ENCODE data around the gene CFAP74. TPM values are rescaled to one million over a fixed set of nuclear protein-coding genes. Genes with fewer than 3 reads are reported as not detected.

The CFAP74 gene
- total and polyA plus RNA-seq, 5 donors from 2014 or later: not detected

- Histone ChIP-seq H3K36me3 (ENCODE audit: control insufficient read depth, insufficient read depth, low read length) (no peaks in the 10 kb centered on the region), H3K27ac (ENCODE audit: insufficient read depth, low read length, poor library complexity, severe bottlenecking) (no peak within 1 kb of the TSS), H3K4me3 (ENCODE audit: low read depth, low read length) (no peak within 1 kb of the TSS), H3K9me3 (ENCODE audit: control insufficient read depth in 2 of 2, low read length in 2 of 2) (no peaks in the 10 kb centered on the region), H3K27me3 (ENCODE audit: control insufficient read depth, insufficient read depth, low read length) (no peaks in the 10 kb centered on the region), H3K4me1 (ENCODE audit: control insufficient read depth, insufficient read depth, low read length, poor library complexity, severe bottlenecking) (peaks cover 14% of the 10 kb centered on the region)
- H3K27ac Mint-ChIP-seq: peak within 1 kb of the TSS in 1 of 3 donors; percentile 7
- no peak for ATAC-seq (ENCODE audit: low read depth in 2 of 2)
- H3K36me3 Mint-ChIP-seq: no peaks in the 10 kb centered on the region
- no peak within 1 kb of the TSS for H3K4me3 Mint-ChIP-seq
- peaks cover 0 to 13% (median 5%) of the 10 kb centered on the region in 4 donors for H3K4me1 Mint-ChIP-seq
- H3K9me3 Mint-ChIP-seq: no peaks in the 10 kb centered on the region
- H3K27me3 Mint-ChIP-seq: peaks cover 9% of the 10 kb centered on the region
- DNase-seq: no peak
These were observed 88.5 kb downstream of the CFAP74 start, which contains the start of gene CALML6 for GRCh38 chr1:1914971-1915692. Gene CALML6 (plus strand): TSS chr1:1915260. CDS start chr1:1915281, 21 bp downstream.

GRCh38 chr1:1914101-1914970, 89.2 kb downstream of the CFAP74 start:
- no peak for ATAC-seq (ENCODE audit: low read depth in 2 of 2)
- Mint-ChIP-seq H3K9me3 (no peaks in the 10 kb centered on the region), H3K4me1 (peaks cover 0 to 15% (median 7%) of the 10 kb centered on the region in 4 donors), H3K27ac (no peak overlapping the region), H3K4me3 (no peak overlapping the region), H3K27me3 (peaks cover 6% of the 10 kb centered on the region), H3K36me3 (no peaks in the 10 kb centered on the region)
- Histone ChIP-seq H3K9me3 (ENCODE audit: control insufficient read depth in 2 of 2, low read length in 2 of 2) (no peaks in the 10 kb centered on the region), H3K4me1 (ENCODE audit: control insufficient read depth, insufficient read depth, low read length, poor library complexity, severe bottlenecking) (peaks cover 10% of the 10 kb centered on the region), H3K27ac (ENCODE audit: insufficient read depth, low read length, poor library complexity, severe bottlenecking) (no peak overlapping the region), H3K36me3 (ENCODE audit: control insufficient read depth, insufficient read depth, low read length) (no peaks in the 10 kb centered on the region), H3K27me3 (ENCODE audit: control insufficient read depth, insufficient read depth, low read length) (no peaks in the 10 kb centered on the region), H3K4me3 (ENCODE audit: low read depth, low read length) (no peak overlapping the region)
- DNase-seq: no peak

DNA sequence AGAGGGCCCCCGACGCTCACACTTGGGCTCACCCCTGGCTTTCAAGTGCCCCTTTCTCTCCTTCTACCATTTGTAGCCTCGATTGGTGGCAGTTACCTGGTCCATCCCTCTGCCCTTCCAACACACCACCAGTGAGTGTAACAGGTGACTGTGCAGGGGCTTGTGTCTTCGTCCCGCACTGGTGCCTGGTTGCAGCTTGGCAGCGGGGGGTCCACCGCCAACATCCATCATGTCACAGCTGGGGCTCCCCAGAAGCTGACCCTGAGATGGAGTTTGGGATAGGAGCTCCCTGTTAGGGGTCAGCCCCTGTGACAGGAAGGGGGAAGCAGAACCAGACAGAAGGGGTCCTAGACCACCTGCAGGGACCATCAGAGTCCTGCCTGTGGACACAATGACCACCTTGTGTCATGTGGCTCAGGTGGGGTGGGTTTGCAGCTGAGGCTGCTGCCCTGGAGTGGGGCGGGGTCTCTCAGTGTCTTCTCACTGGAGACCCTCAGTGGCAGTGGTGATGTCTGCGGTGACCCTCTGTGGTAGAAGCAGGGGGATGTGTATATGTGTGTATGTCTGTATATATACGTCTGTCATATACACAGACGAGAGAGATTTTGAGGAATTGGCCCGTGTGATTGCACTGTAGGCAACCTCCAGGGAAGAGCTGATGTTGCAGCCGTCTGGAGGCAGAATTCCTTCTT, 92.1 kb downstream of the CFAP74 start:
- peak overlapping the region; percentile 25 to 75 (median 45) for H3K4me3 Mint-ChIP-seq
- Histone ChIP-seq H3K27me3 (ENCODE audit: control insufficient read depth, insufficient read depth, low read length) (no peaks in the 10 kb centered on the region), H3K4me1 (ENCODE audit: control insufficient read depth, insufficient read depth, low read length, poor library complexity, severe bottlenecking) (peaks cover 9% of the 10 kb centered on the region), H3K27ac (ENCODE audit: insufficient read depth, low read length, poor library complexity, severe bottlenecking) (no peak overlapping the region), H3K4me3 (ENCODE audit: low read depth, low read length) (no peak overlapping the region), H3K9me3 (ENCODE audit: control insufficient read depth in 2 of 2, low read length in 2 of 2) (no peaks in the 10 kb centered on the region), H3K36me3 (ENCODE audit: control insufficient read depth, insufficient read depth, low read length) (no peaks in the 10 kb centered on the region)
- no peak for ATAC-seq (ENCODE audit: low read depth in 2 of 2)
- peak overlapping the region in 2 of 3 donors; percentile 20 to 72 for H3K27ac Mint-ChIP-seq
- no peaks in the 10 kb centered on the region for H3K36me3 Mint-ChIP-seq
- DNase-seq: no peak
- H3K4me1 Mint-ChIP-seq: peaks cover 0 to 13% (median 5%) of the 10 kb centered on the region in 4 donors
- H3K27me3 Mint-ChIP-seq: peaks cover 4% of the 10 kb centered on the region
- H3K9me3 Mint-ChIP-seq: no peaks in the 10 kb centered on the region

DNA sequence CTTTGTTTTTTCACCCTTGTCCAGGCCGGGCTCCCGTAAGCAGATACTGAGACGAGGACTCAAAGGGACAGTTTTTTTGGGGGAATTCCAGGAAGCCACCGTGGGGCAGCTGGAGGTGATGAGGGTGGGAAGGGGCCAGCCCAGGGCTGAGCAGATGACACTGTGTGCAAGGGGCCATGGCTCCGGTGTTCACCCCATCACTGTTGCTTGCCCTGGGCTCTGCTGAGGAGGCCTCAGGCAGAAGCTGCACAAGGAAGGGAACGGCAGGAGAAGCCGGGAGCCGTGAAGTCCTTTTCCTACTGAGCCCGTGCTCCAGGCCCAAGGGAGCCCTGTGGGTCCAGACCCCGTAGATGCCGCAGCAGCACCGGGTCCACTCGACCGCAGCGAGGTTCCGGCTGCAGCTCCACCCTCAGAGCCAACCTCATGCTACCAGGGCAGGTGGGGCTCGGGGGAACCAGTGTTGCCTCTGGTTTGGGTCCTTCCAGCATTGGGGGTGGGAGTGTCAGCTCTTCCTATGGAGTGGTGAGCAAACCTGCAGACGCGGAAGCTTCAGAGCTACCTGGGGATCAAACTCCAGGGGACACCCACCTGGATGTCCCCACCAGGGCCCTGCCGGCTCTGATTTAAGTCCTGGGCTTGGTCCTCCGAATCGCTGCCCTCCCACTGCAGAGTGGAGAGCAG, 92.8 kb downstream of the CFAP74 start:
- DNase-seq (no peak), ATAC-seq (ENCODE audit: low read depth in 2 of 2) (no peak)

DNA sequence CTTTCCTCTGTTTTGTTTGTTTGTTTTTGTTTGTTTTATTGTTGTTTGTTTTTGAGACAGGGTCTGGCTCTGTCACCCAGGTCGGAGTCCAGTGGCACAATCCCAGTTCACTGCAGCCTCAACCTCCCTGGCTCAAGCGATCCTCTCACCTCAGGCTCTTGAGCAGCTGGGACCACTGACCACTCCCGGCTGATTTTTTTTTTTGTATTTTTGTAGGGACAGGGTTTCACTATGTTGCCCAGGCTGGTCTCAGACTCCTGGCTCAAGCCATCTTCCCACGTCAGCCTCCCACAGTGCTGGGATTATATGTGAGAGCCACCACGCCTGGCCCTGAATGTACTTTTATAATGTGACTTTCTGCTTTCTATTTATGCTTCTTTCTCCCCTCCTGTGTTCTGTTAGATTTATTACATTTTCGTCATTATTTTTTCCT, 93.5 kb downstream of the CFAP74 start:
- Mint-ChIP-seq H3K9me3 (no peaks in the 10 kb centered on the region), H3K36me3 (no peaks in the 10 kb centered on the region), H3K27me3 (peaks cover 4% of the 10 kb centered on the region), H3K4me1 (peaks cover 0 to 20% (median 10%) of the 10 kb centered on the region in 4 donors), H3K27ac (peak overlapping the region; percentile 76 to 92 (median 89)), H3K4me3 (peak overlapping the region; percentile 87 to 94 (median 91))
- peaks cover 14% of the 10 kb centered on the region for H3K4me1 ChIP-seq (ENCODE audit: control insufficient read depth, insufficient read depth, low read length, poor library complexity, severe bottlenecking)
- no peaks in the 10 kb centered on the region for H3K36me3 ChIP-seq (ENCODE audit: control insufficient read depth, insufficient read depth, low read length)
- no peak overlapping the region for H3K4me3 ChIP-seq (ENCODE audit: low read depth, low read length)
- peak overlapping the region; percentile 78 for H3K27ac ChIP-seq (ENCODE audit: insufficient read depth, low read length, poor library complexity, severe bottlenecking)
- no peaks in the 10 kb centered on the region for H3K9me3 ChIP-seq (ENCODE audit: control insufficient read depth in 2 of 2, low read length in 2 of 2)
- ATAC-seq (ENCODE audit: low read depth in 2 of 2) (no peak), DNase-seq (no peak)
- H3K27me3 ChIP-seq (ENCODE audit: control insufficient read depth, insufficient read depth, low read length): no peaks in the 10 kb centered on the region

More for the DNA sequence above, 92.8 kb downstream of the CFAP74 start:
- H3K9me3 ChIP-seq (ENCODE audit: control insufficient read depth in 2 of 2, low read length in 2 of 2): no peaks in the 10 kb centered on the region
- no peaks in the 10 kb centered on the region for H3K36me3 Mint-ChIP-seq
- no peaks in the 10 kb centered on the region for H3K9me3 Mint-ChIP-seq
- peak overlapping the region in 2 of 3 donors; percentile 89 to 92 for H3K27ac Mint-ChIP-seq
- H3K27me3 Mint-ChIP-seq: peaks cover 4% of the 10 kb centered on the region
- peaks cover 14% of the 10 kb centered on the region for H3K4me1 ChIP-seq (ENCODE audit: control insufficient read depth, insufficient read depth, low read length, poor library complexity, severe bottlenecking)
- peak overlapping the region in 3 of 4 donors; percentile 87 to 93 (median 89) for H3K4me3 Mint-ChIP-seq
- no peaks in the 10 kb centered on the region for H3K27me3 ChIP-seq (ENCODE audit: control insufficient read depth, insufficient read depth, low read length)
- H3K27ac ChIP-seq (ENCODE audit: insufficient read depth, low read length, poor library complexity, severe bottlenecking): no peak overlapping the region
- no peak overlapping the region for H3K4me3 ChIP-seq (ENCODE audit: low read depth, low read length)
- H3K36me3 ChIP-seq (ENCODE audit: control insufficient read depth, insufficient read depth, low read length): no peaks in the 10 kb centered on the region
- peaks cover 0 to 20% (median 10%) of the 10 kb centered on the region in 4 donors for H3K4me1 Mint-ChIP-seq

DNA sequence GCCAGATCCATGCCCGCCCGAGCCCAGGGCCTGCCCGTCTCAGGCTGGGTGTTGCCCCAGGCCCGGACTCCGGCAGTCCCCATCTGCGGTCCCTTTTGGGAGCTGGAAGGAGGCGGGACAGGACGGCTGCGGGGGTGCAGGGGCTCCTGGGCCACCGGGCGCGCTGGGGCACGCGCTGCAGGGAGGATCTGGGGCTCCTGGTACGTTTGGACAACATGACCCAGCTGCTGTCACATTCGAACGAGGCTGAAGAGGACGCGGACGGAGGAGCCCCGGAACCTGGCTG, 95.1 kb downstream of the CFAP74 start:
- no peak for ATAC-seq (ENCODE audit: low read depth in 2 of 2)
- Mint-ChIP-seq H3K4me1 (peaks cover 0 to 20% (median 10%) of the 10 kb centered on the region in 4 donors), H3K9me3 (no peaks in the 10 kb centered on the region), H3K4me3 (peak overlapping the region in 2 of 4 donors; percentile 47 to 73), H3K27ac (no peak overlapping the region), H3K36me3 (no peaks in the 10 kb centered on the region), H3K27me3 (no peaks in the 10 kb centered on the region)
- Histone ChIP-seq H3K27me3 (ENCODE audit: control insufficient read depth, insufficient read depth, low read length) (no peaks in the 10 kb centered on the region), H3K27ac (ENCODE audit: insufficient read depth, low read length, poor library complexity, severe bottlenecking) (peak overlapping the region; percentile 78), H3K4me1 (ENCODE audit: control insufficient read depth, insufficient read depth, low read length, poor library complexity, severe bottlenecking) (peaks cover 14% of the 10 kb centered on the region), H3K9me3 (ENCODE audit: control insufficient read depth in 2 of 2, low read length in 2 of 2) (no peaks in the 10 kb centered on the region), H3K4me3 (ENCODE audit: low read depth, low read length) (no peak overlapping the region), H3K36me3 (ENCODE audit: control insufficient read depth, insufficient read depth, low read length) (no peaks in the 10 kb centered on the region)
- no peak for DNase-seq

- H3K27me3 ChIP-seq (ENCODE audit: control insufficient read depth, insufficient read depth, low read length): no peaks in the 10 kb centered on the region
- peaks cover 14% of the 10 kb centered on the region for H3K4me1 ChIP-seq (ENCODE audit: control insufficient read depth, insufficient read depth, low read length, poor library complexity, severe bottlenecking)
- Mint-ChIP-seq H3K27ac (no peak overlapping the region), H3K36me3 (no peaks in the 10 kb centered on the region), H3K4me3 (peak overlapping the region in 1 of 4 donors; percentile 57), H3K9me3 (peaks cover 0 to under 1% (median 0%) of the 10 kb centered on the region in 7 donors), H3K27me3 (no peaks in the 10 kb centered on the region), H3K4me1 (peaks cover 0 to 20% (median 10%) of the 10 kb centered on the region in 4 donors)
- ATAC-seq (ENCODE audit: low read depth in 2 of 2): no peak
- H3K27ac ChIP-seq (ENCODE audit: insufficient read depth, low read length, poor library complexity, severe bottlenecking): no peak overlapping the region
- H3K36me3 ChIP-seq (ENCODE audit: control insufficient read depth, insufficient read depth, low read length): no peaks in the 10 kb centered on the region
- no peak for DNase-seq
- no peak overlapping the region for H3K4me3 ChIP-seq (ENCODE audit: low read depth, low read length)
- H3K9me3 ChIP-seq (ENCODE audit: control insufficient read depth in 2 of 2, low read length in 2 of 2): no peaks in the 10 kb centered on the region
These were observed 96.4 kb downstream of the CFAP74 start for GRCh38 chr1:1907098-1907736.
